ENCODE measurements around the gene DGKB. TPM values are rescaled to one million over a fixed set of nuclear protein-coding genes. Genes with fewer than 3 reads are reported as not detected.

The DGKB gene
- total and polyA plus RNA-seq, 2 of the 8 experiments (the other 6 are each of a cell fraction or from before 2014, with no cell fraction given), result 1.9 to 2.6 TPM

- TF ChIP-seq BACH1 (IDR thresholded peaks at IDR 0.05; ENCODE audit: low read length), result no peak
- no peak for TF ChIP-seq RFX5 (IDR thresholded peaks at IDR 0.05; ENCODE audit: borderline replicate concordance, low read depth, low read length)
Measured at GRCh38 chr7:14376711-14377110, 525.8 kb downstream of the DGKB start (continued).

All from H1 (cell line).